Heart left ventricle (tissue), 16 donors: ENCODE data around the gene KCNH1. TPM values are rescaled to one million over a fixed set of nuclear protein-coding genes. Genes with fewer than 3 reads are reported as not detected.

ENCODE experiments used
- ATAC-seq, 4 donors: fragments of 200-7000 bp; cut with Tn5 transposase; one replicate each; pipeline ENCODE4 v1.9.1; 2020 to 2022; ENCODE audit warnings: moderate library complexity in 4 of 4, mild to moderate bottlenecking in 3 of 4, moderate number of reproducible peaks in 1 of 4
- DNase-seq, 5 donors: peaks; one replicate each; pipeline ENCODE4 v3.0.0-alpha.2; 2020
- H3K27ac ChIP-seq, 12 donors: fragments of 200-600 bp; sonication (generic) in 4 of 12; one replicate each; pipeline versions ENCODE4 v1.5.0 to v1.8.0; 2016 to 2022; ENCODE audit warnings: mild to moderate bottlenecking in 2 of 12
- H3K27me3 ChIP-seq, 9 donors: fragments of 200-600 bp; sonication (generic) in 2 of 9; one replicate each; pipeline versions ENCODE4 v1.5.1 to v1.8.0; 2016 to 2022; ENCODE audit warnings: mild to moderate bottlenecking in 3 of 9
- H3K36me3 ChIP-seq, 9 donors: fragments of 200-600 bp; sonication (generic) in 2 of 9; one replicate each; pipeline versions ENCODE4 v1.5.0 to v1.8.0; 2018 to 2022; ENCODE audit warnings: mild to moderate bottlenecking in 2 of 9
- H3K4me1 ChIP-seq, 12 donors: fragments of 200-600 bp; sonication (generic) in 4 of 12; one replicate each; pipeline versions ENCODE4 v1.5.0 to v1.8.0; 2016 to 2022; ENCODE audit warnings: mild to moderate bottlenecking in 3 of 12
- H3K4me3 ChIP-seq, 12 donors: fragments of 200-600 bp; sonication (generic) in 4 of 12; one replicate each; pipeline versions ENCODE4 v1.5.0 to v1.8.0; 2017 to 2022; ENCODE audit warnings: mild to moderate bottlenecking in 9 of 12, moderate library complexity in 4 of 12
- H3K9me3 ChIP-seq, 12 donors: fragments of 200-600 bp; sonication (generic) in 4 of 12; one replicate each; pipeline versions ENCODE4 v1.5.0 to v1.8.0; 2016 to 2022; ENCODE audit warnings: mild to moderate bottlenecking in 1 of 12
- CTCF ChIP-seq, 12 donors: fragments of 200-600 bp; sonication (generic) in 4 of 12; IDR thresholded peaks; one replicate each; pipeline versions ENCODE4 v1.5.0 to v1.8.0; 2018 to 2022; ENCODE audit warnings: antibody characterized with exemption in 12 of 12, mild to moderate bottlenecking in 5 of 12
- POLR2A ChIP-seq, 2 donors: fragments of 450-650 bp; IDR thresholded peaks; one replicate each; pipeline ENCODE4 v1.6.1; 2017; ENCODE audit warnings: antibody characterized with exemption in 2 of 2, mild to moderate bottlenecking in 2 of 2, moderate library complexity in 2 of 2
- WGBS, 4 donors: extraction: QIAGEN DNeasy Blood & Tissue Kit in 2 of 4; methylation state at CpG; one replicate each; pipeline versions ENCODE4 v1.1.5 to v1.1.7; 2013 to 2018; 5-methylcytosine and 5-hydroxymethylcytosine counted together
- intact Hi-C, 10 donors: fragments of 100-400 bp; cut with DNase I; formaldehyde crosslinking; loops; one replicate each; pipeline versions ENCODE4 v1.11.1 to v1.14.2; 2022
- polyA plus RNA-seq, 2 donors: library from polyadenylated mRNA; stranded (reverse); fragments of 200-250 nt; gene quantifications; one replicate each; pipeline ENCODE4 v1.2.3, GENCODE V29; 2013
- total RNA-seq, 9 donors: library from RNA; depleted of rRNA in 2 of 9; stranded (reverse); fragments of >200 nt in 2 of 9; fragmentation: NEBNext Ultra II Directional in 3 of 9; extraction: Animal tissue kit (Norgen Biotek cat#: 25700) in 3 of 9; gene quantifications; one replicate each; pipeline versions ENCODE4 v1.1.0 to v1.2.4, GENCODE V29; 2016 to 2023
- donor health status: ischemic (EF 13 %, LVEDD 7.1; RV severe dilation, severe dysfunction).
- donor health status: healthy with polysubstance abuse.
- donor health status: DM: no; HTN: yes; CAD: no.
- donor health status: DM: no; HTN: no; CAD: no.
- donor health status: ischemic (EF 25% LVEDD 6.9; RV normal size, moderate dysfunction).
- donor health status: ischemic (EF 25% LVEDD 5.7; RV mildly dilated, moderate dysfunction).
- donor health status: healthy.
- donor health status: DM: yes; HTN: yes; CAD: no.
- donor health status: ischemic (EF 35%, LVEDD 5.7; RV mildly dilated, moderate dysfunction).
- donor health status: nonischemic (EF 11% LVEDD 7.7; RV severe dilation, severe dysfunction).
- donor health status: DM: yes; HTN: yes; CAD: no.
- donor health status: PGD.
- donor health status: ischemic (EF 29% LVEDD 5.4; RV normal size, mild dysfunction).
- donor health status: nonischemic (EF 23%, LVEDD 6.1; RV moderate dilation, normal function).

Gene KCNH1
- total and polyA plus RNA-seq, 11 donors: 0.03 TPM; not detected in 10

- H3K9me3 ChIP-seq: no peaks in the 10 kb centered on the region
- 84 to 89% (median 87%) methylated on average over 6 to 7 of the region's 7 CpGs for WGBS, 4 donors
- no peak overlapping the region for H3K4me3 ChIP-seq
- TF ChIP-seq CTCF (IDR thresholded peaks at IDR 0.05): no peak
- TF ChIP-seq POLR2A (IDR thresholded peaks at IDR 0.05): no peak
- H3K27me3 ChIP-seq: no peaks in the 10 kb centered on the region
- H3K36me3 ChIP-seq: no peaks in the 10 kb centered on the region
- DNase-seq (no peak), ATAC-seq (no peak)
- no peak overlapping the region for H3K27ac ChIP-seq
- intact Hi-C loops: no loop called here
- H3K4me1 ChIP-seq: no peaks in the 10 kb centered on the region
Observed at GRCh38 chr1:210687582-210688279, 446.2 kb downstream of the KCNH1 start.

- ATAC-seq (no peak), DNase-seq (no peak)
- Histone ChIP-seq H3K4me3 (no peak overlapping the region), H3K27ac (no peak overlapping the region), H3K27me3 (no peaks in the 10 kb centered on the region), H3K4me1 (no peaks in the 10 kb centered on the region), H3K9me3 (no peaks in the 10 kb centered on the region), H3K36me3 (no peaks in the 10 kb centered on the region)
- TF ChIP-seq POLR2A (IDR thresholded peaks at IDR 0.05): no peak
- WGBS, 4 donors: 43 to 53% (median 52%) methylated on average over 3 of the region's 3 CpGs
- intact Hi-C loops: no loop called here
Observed at GRCh38 chr1:210686841-210687240, 447.1 kb downstream of the KCNH1 start.

- no peak for DNase-seq
- 90 to 96% (median 91%) methylated on average over 3 of the region's 3 CpGs for WGBS, 4 donors
- Histone ChIP-seq H3K27me3 (no peaks in the 10 kb centered on the region), H3K9me3 (no peaks in the 10 kb centered on the region), H3K27ac (no peak overlapping the region), H3K4me1 (no peaks in the 10 kb centered on the region), H3K36me3 (no peaks in the 10 kb centered on the region), H3K4me3 (no peak overlapping the region)
- no peak for TF ChIP-seq CTCF (IDR thresholded peaks at IDR 0.05)
- no peak for TF ChIP-seq POLR2A (IDR thresholded peaks at IDR 0.05)
- intact Hi-C loops: no loop called here
- no peak for ATAC-seq
Observed at GRCh38 chr1:210685295-210685650, 448.7 kb downstream of the KCNH1 start.

- no peak for ATAC-seq
- intact Hi-C loops: no loop called here
- H3K4me3 ChIP-seq: no peak overlapping the region
- DNase-seq: no peak
- H3K36me3 ChIP-seq: no peaks in the 10 kb centered on the region
- H3K4me1 ChIP-seq: no peaks in the 10 kb centered on the region
- WGBS, 4 donors: 66 to 88% (median 86%) methylated on average over 5 of the region's 5 CpGs
- H3K27me3 ChIP-seq: no peaks in the 10 kb centered on the region
- no peaks in the 10 kb centered on the region for H3K9me3 ChIP-seq
- no peak overlapping the region for H3K27ac ChIP-seq
- TF ChIP-seq POLR2A (IDR thresholded peaks at IDR 0.05) (no peak), CTCF (IDR thresholded peaks at IDR 0.05) (no peak)
Observed at GRCh38 chr1:210684466-210685294, 449.3 kb downstream of the KCNH1 start.
